ENCODE measurements around the gene ZNF618.

The ZNF618 gene

GRCh38 chr9:114005371-114006154 is 129.5 kb downstream of the ZNF618 start:
- DNase-seq: no peak

- no peak for DNase-seq
These were observed 130.0 kb downstream of the ZNF618 start for GRCh38 chr9:114006155-114006550.

- DNase-seq: no peak
These were observed 131.0 kb downstream of the ZNF618 start for GRCh38 chr9:114006931-114007691.

- no peak for DNase-seq
These were observed 132.0 kb downstream of the ZNF618 start for GRCh38 chr9:114007991-114008666.

- no peak for DNase-seq
These were observed 132.7 kb downstream of the ZNF618 start for GRCh38 chr9:114008667-114009410.

GRCh38 chr9:114011313-114011712 is 135.2 kb downstream of the ZNF618 start:
- no peak for DNase-seq

- DNase-seq: no peak
These were observed 136.0 kb downstream of the ZNF618 start for GRCh38 chr9:114012126-114012525.

GRCh38 chr9:114014044-114014443 is 137.9 kb downstream of the ZNF618 start:
- DNase-seq: no peak

GRCh38 chr9:114015607-114016006 is 139.5 kb downstream of the ZNF618 start:
- no peak for DNase-seq

- no peak for DNase-seq
These were observed 140.0 kb downstream of the ZNF618 start for GRCh38 chr9:114016101-114016500.

- no peak for DNase-seq
These were observed 140.7 kb downstream of the ZNF618 start for GRCh38 chr9:114016629-114017423.

- DNase-seq: no peak
These were observed 141.9 kb downstream of the ZNF618 start for GRCh38 chr9:114017741-114018715.

GRCh38 chr9:114021578-114021977 is 145.5 kb downstream of the ZNF618 start:
- no peak for DNase-seq

GRCh38 chr9:114023961-114024360 is 147.9 kb downstream of the ZNF618 start:
- DNase-seq: no peak

GRCh38 chr9:114025196-114025753 is 149.2 kb downstream of the ZNF618 start:
- DNase-seq: no peak

- DNase-seq: no peak
These were observed 149.7 kb downstream of the ZNF618 start for GRCh38 chr9:114025760-114026159.

GRCh38 chr9:114026335-114026734 is 150.2 kb downstream of the ZNF618 start:
- no peak for DNase-seq

- no peak for DNase-seq
These were observed 151.2 kb downstream of the ZNF618 start for GRCh38 chr9:114027159-114027862.

GRCh38 chr9:114027863-114028465 is 151.9 kb downstream of the ZNF618 start:
- DNase-seq: no peak
